ENCODE data around the gene DDAH2.

DDAH2 gene

DNA sequence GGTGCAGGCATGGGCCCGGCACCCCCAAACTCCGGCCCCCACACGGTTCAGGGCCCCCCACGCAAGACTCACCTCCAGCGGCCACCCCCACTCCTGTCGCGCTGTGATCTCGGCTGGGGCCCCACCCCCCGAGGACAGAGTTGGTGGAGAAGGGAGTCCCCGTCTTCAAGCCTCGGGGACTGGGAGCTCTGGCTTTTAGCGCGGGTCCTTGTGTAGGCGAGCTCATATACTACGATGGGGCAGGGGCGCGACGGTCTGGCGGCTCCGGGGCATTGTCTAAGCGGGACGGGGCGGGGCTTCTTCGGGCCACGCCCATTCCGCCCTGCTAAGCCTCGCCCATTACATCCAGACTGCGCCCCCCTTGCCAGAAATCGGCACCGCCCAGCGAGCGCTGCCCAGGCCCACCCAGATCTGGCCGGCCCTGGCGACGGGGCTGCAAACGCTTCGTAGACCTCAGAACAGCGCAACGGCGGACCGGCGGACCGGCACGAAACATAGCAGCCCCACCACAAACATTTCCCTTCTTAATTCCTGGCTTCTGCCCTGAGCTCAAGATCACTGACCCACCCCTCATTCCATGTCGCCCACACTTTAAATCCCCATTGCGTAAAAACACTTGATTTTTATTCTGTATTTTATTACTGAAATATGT lies 1.0 kb upstream of the DDAH2 start:
- DNase-seq: peak; percentile 96

DNA sequence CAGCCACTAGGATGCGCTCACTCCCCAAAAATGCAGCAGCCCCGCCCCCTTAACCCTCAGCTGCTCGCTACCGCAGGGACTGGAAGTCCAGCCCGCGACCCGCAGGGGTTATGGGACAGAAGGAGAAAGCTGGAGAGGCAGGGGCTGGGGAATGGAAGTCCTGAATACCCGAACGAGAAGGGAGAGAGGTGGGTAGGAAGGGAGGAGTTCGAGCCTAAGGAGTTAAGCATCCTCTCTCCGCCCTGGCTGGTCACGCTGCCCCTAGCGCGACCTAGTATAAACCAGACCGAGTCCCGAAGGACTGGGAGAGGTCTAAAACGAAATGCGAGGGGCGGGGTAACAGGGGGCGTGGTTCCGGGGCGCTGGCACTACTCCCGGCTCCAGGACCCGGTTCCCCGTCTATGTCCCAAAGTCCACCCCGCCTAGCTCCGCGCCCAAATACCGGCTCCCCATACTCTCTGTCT lies 448 bp upstream of the DDAH2 start:
- peak; percentile 94 for DNase-seq

- DNase-seq: no peak
Observed at GRCh38 chr6:31727717-31728671, 1.1 kb downstream of the DDAH2 start.

DNA sequence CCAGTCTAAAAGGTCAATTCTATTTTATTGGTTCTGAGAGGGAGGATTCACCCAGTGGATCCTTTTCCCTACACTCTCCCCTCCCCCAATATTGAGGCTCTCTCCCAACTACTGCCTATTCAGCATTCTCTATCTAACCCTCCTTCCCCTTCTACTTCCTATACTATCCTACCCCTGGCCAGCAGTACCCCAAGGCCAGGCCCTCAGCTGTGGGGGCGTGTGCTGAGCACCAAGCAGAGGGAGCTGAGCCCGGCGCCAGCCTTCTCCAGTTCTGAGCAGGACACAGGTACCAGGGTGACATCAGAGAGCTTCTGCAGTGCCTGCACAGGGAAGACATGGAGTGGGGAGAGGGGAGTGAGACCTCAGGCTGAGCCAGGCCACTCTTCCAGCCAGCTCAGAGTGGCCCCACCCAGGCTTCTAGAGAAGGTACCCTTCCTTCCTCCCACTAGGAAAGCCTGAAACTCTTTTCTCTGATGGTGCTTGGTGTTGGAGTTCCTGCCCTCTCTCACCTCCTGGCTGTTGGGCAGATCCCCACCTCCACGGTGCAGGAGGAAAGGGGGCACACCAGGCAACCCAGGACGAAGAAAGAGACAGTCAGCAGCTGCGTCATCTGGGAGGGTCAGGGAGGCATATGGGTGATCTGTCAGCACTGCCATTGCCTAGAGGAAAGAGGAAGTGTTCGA lies 1.9 kb downstream of the DDAH2 start:
- DNase-seq: no peak

DNA sequence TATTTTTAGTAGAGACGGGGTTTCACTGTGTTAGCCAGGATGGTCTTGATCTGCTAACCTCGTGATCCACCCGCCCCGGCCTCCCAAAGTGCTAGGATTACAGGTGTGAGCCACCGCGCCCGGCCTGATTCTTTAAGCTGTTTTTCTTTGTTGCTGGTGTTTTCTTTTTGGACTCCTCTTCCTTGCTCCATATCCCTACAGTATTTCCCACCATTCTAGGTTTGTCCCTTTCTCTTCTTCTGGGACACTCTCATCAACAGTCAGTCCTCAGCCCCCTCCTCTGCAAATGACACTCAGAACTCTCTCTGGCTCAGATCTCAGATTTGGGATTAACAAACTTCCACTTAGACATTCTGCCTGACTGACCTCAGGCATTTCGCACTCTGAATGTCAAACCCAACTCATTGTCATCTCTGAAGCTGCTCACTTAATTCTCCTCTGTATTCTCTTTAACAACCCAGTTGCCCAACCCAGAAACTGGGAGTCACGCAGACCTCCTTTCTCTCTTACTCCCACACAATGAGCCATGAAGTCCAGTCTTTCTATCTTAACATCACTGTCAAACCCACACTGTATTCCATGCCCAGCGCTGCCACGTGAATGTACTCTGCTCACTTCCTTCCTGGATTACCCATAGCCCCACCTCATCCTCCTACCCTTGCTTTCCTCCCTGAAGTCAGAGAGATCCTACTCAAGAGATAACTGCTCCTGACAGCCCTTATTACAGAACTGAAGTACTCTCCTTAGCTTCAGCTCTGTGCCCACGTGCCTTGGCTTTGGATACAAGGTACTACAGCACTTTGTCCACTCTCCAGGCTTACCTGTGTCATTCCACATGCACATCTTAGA lies 3.4 kb downstream of the DDAH2 start:
- no peak for DNase-seq

GRCh38 chr6:31723980-31724691 lies 5.0 kb downstream of the DDAH2 start:
- DNase-seq: no peak

DNA sequence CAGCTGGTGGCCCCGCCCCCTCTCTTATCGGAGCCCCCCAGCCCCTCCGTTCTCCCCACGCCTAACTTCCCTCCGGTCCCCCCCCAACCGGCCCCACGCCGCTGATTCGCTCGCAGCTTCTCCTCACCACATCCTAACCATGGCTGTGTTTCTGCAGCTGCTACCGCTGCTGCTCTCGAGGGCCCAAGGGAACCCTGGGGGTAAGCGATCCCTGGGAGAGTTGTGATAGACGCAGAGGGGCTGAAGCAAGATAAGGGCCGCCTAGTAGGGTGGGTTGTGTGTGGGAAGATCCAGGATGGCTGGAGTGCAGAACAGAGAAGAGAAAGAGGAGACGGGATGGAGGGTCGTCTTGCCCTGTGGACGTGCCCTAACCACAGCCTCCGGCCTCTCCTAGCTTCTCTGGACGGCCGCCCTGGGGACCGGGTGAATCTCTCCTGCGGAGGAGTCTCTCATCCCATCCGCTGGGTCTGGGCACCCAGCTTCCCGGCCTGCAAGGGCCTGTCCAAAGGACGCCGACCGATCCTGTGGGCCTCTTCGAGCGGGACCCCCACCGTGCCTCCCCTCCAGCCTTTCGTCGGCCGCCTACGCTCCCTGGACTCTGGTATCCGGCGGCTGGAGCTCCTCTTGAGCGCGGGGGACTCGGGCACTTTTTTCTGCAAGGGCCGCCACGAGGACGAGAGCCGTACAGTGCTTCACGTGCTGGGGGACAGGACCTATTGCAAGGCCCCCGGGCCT lies 5.7 kb downstream of the DDAH2 start, which contains the start of gene MPIG6B:
Gene MPIG6B, plus strand, starts transcription at position 129 of the 735 bp plus-strand sequence. Its CDS starts 11 bp downstream, at position 140.
- no peak for DNase-seq

DNA sequence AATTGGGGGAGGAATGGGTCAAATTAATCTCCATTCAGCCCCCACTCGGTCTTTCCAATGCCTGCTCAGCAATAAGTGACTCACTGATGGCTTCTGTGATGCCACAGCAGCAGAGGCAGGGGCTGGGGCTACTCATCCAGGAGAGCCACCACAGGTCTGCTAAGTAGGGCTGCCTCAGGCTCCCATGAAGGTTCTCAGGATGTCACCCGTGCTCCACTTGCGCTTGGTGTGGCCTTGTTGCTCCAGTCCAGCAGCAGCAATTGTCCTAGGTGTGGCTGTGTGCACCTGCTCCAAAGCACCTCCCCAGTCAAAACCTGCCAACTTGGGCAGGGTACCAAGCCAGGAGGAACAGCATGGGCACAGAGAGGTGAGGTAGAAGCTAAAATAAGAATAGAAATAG lies 6.9 kb downstream of the DDAH2 start:
- no peak for DNase-seq

- no peak for DNase-seq
Observed at GRCh38 chr6:31721351-31722020, 7.6 kb downstream of the DDAH2 start, which contains the start of gene LY6G6C. TSS of gene LY6G6C (minus strand) at chr6:31721746. CDS start at chr6:31721679, 67 bp downstream.

- no peak for DNase-seq
Observed at GRCh38 chr6:31720196-31720770, 8.8 kb downstream of the DDAH2 start.

GRCh38 chr6:31719001-31719400 lies 10.1 kb downstream of the DDAH2 start:
- DNase-seq: no peak

DNA sequence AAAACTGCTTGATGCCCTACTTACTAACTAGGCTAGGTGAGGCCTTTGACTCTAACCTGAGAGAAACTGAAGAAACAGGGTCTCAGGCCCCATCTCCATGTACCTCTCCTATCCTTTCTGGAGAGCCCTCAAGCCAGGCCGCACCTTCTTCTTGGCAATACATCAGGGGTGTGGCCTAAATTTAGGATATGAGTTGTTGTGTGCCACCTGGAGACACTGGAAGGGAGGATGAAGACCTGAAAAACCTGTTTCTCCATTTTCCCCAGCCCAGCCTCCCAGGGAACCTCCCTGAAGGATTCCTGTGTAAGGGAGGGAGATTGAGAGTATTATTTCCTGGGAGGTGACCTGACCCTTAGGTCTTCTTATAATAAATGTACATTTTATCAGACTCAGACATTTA lies 10.8 kb downstream of the DDAH2 start:
- DNase-seq: no peak

DNA sequence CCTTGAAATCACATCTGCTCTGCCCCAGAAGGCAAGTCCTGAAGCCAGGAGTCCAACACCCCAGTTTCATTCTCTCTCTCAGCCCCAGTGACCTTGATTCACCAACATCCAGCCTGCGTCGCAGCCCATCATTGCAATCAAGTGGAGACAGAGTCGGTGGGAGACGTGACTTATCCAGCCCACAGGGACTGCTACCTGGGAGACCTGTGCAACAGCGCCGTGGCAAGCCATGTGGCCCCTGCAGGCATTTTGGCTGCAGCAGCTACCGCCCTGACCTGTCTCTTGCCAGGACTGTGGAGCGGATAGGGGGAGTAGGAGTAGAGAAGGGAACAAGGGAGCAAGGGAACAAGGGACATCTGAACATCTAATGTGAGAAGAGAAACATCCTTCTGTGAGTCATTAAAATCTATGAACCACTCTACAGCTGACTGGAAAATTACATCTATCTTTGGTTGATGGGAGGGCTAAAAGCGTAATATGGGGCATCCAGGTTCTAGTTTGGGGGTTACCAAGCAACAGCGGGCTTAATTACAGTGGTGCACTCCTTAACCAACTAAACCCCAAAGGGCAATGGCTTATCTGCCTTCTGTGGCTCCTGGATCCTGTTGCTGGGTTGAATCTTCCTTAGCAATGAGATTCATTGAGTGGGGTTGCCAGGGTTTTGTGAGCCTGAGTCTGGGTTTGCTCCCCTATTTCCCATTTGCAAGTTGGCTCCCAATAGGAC lies 11.4 kb downstream of the DDAH2 start:
- DNase-seq: no peak

- peak; percentile 50 for DNase-seq
Observed at GRCh38 chr6:31715022-31715958, 13.8 kb downstream of the DDAH2 start, which contains the start of gene LY6G6D. TSS of gene LY6G6D (plus strand) at chr6:31715348. CDS start at chr6:31715356, 8 bp downstream.

GRCh38 chr6:31713991-31714684 lies 15.0 kb downstream of the DDAH2 start:
- DNase-seq: no peak

GRCh38 chr6:31713465-31713864 lies 15.6 kb downstream of the DDAH2 start:
- DNase-seq: no peak

GRCh38 chr6:31712296-31712695 lies 16.8 kb downstream of the DDAH2 start:
- no peak for DNase-seq

All from femur (tissue), 1 donor.